ENCODE data around the gene AXIN2.

GRCh38 chr17:65609749-65610148 lies 48.3 kb upstream of the AXIN2 start:
- TF ChIP-seq POLR2A (IDR thresholded peaks at IDR 0.05) (no peak), CTCF (IDR thresholded peaks at IDR 0.05) (no peak)
